Measurements from ENCODE around the gene FRMD7.

The FRMD7 gene

DNA sequence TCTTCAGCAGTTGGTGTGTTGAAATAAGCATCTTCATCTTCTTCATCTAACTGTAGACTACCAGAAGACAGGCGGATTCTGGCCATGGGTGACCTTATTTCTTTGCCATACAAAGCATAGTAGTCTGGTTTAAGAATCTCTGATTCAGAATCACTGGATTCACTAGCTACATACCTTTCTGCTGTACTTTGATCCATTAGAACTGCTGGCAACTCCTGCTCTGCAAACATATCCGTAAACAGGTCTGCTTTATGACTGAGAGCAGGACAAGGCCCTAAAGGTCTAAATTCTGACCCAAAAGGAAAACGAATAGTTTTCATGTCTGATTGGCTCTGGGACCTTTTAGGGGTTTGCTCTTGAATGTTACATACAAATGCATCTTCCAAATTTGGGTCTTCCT lies 49.9 kb downstream of the FRMD7 start:
- no peak for TF ChIP-seq CTCF (IDR thresholded peaks at IDR 0.05; ENCODE audit: unreplicated experiment in 3 of 3)
- Mint-ChIP-seq H3K9me3 (no peaks in the 10 kb centered on the region), H3K27me3 (ENCODE audit: low read depth) (no peaks in the 10 kb centered on the region), H3K27ac (no peak overlapping the region), H3K4me1 (no peaks in the 10 kb centered on the region), H3K36me3 (ENCODE audit: low read depth) (peaks cover 18% of the 10 kb centered on the region), H3K4me3 (no peak overlapping the region)

- Mint-ChIP-seq H3K9me3 (no peaks in the 10 kb centered on the region), H3K4me1 (no peaks in the 10 kb centered on the region), H3K27me3 (ENCODE audit: low read depth) (no peaks in the 10 kb centered on the region), H3K4me3 (no peak overlapping the region), H3K27ac (no peak overlapping the region), H3K36me3 (ENCODE audit: low read depth) (peaks cover 21% of the 10 kb centered on the region)
- no peak for TF ChIP-seq CTCF (IDR thresholded peaks at IDR 0.05; ENCODE audit: unreplicated experiment in 3 of 3)
Measured at GRCh38 chrX:132077414-132077813, 50.4 kb downstream of the FRMD7 start.

- TF ChIP-seq CTCF (IDR thresholded peaks at IDR 0.05; ENCODE audit: unreplicated experiment in 3 of 3): peak; percentile 47 to 57 (median 50)
- H3K36me3 Mint-ChIP-seq (ENCODE audit: low read depth): peaks cover 28% of the 10 kb centered on the region
- peaks cover 4% of the 10 kb centered on the region for H3K4me1 Mint-ChIP-seq
- no peaks in the 10 kb centered on the region for H3K27me3 Mint-ChIP-seq (ENCODE audit: low read depth)
- H3K27ac Mint-ChIP-seq: peak overlapping the region; percentile 19 to 71 (median 45)
- H3K4me3 Mint-ChIP-seq: no peak overlapping the region
- no peaks in the 10 kb centered on the region for H3K9me3 Mint-ChIP-seq
Measured at GRCh38 chrX:132071254-132071653, 56.6 kb downstream of the FRMD7 start.

GRCh38 chrX:132068405-132068804 lies 59.4 kb downstream of the FRMD7 start:
- Mint-ChIP-seq H3K27ac (no peak overlapping the region), H3K27me3 (ENCODE audit: low read depth) (no peaks in the 10 kb centered on the region), H3K36me3 (ENCODE audit: low read depth) (peaks cover 21% of the 10 kb centered on the region), H3K9me3 (no peaks in the 10 kb centered on the region), H3K4me3 (no peak overlapping the region), H3K4me1 (peaks cover 4% of the 10 kb centered on the region)
- no peak for TF ChIP-seq CTCF (IDR thresholded peaks at IDR 0.05; ENCODE audit: unreplicated experiment in 3 of 3)

GRCh38 chrX:132063862-132064261 lies 64.0 kb downstream of the FRMD7 start:
- no peak overlapping the region for H3K27ac Mint-ChIP-seq
- H3K27me3 Mint-ChIP-seq (ENCODE audit: low read depth): no peaks in the 10 kb centered on the region
- H3K4me1 Mint-ChIP-seq: peaks cover 21% of the 10 kb centered on the region
- H3K4me3 Mint-ChIP-seq: no peak overlapping the region
- no peak for TF ChIP-seq CTCF (IDR thresholded peaks at IDR 0.05; ENCODE audit: unreplicated experiment in 3 of 3)
- H3K9me3 Mint-ChIP-seq: no peaks in the 10 kb centered on the region
- H3K36me3 Mint-ChIP-seq (ENCODE audit: low read depth): peaks cover 17% of the 10 kb centered on the region

- H3K9me3 Mint-ChIP-seq: no peaks in the 10 kb centered on the region
- H3K27ac Mint-ChIP-seq: no peak overlapping the region
- TF ChIP-seq CTCF (IDR thresholded peaks at IDR 0.05; ENCODE audit: unreplicated experiment in 3 of 3): no peak
- no peaks in the 10 kb centered on the region for H3K27me3 Mint-ChIP-seq (ENCODE audit: low read depth)
- peaks cover 21% of the 10 kb centered on the region for H3K4me1 Mint-ChIP-seq
- H3K4me3 Mint-ChIP-seq: no peak overlapping the region
- peaks cover 14% of the 10 kb centered on the region for H3K36me3 Mint-ChIP-seq (ENCODE audit: low read depth)
Measured at GRCh38 chrX:132063334-132063733, 64.5 kb downstream of the FRMD7 start.
